Nephron progenitor cell (in vitro differentiated cells): Measurements from ENCODE around the gene ARHGEF11.
A peak's percentile ranks its signal among the peaks of the same experiment; 100 is the strongest.

ENCODE experiments used
- DNase-seq: peaks from one replicate; pipeline ENCODE4 v3.0.0; 2021
- H3K27ac Mint-ChIP-seq: 2 replicates; pipeline ENCODE4 v1.8.0; 2021; ENCODE audit warnings: mild to moderate bottlenecking, moderate library complexity, mixed read lengths
- H3K27me3 Mint-ChIP-seq: 2 replicates; pipeline ENCODE4 v1.8.0; 2021; ENCODE audit warnings: mild to moderate bottlenecking, low read depth, mixed read lengths; ENCODE audit not compliant: poor library complexity
- H3K36me3 Mint-ChIP-seq: 2 replicates; pipeline ENCODE4 v1.8.0; 2021; ENCODE audit warnings: low read depth, mixed read lengths
- H3K4me1 Mint-ChIP-seq: 2 replicates; pipeline ENCODE4 v1.8.0; 2021; ENCODE audit warnings: mixed read lengths
- H3K4me3 Mint-ChIP-seq: 2 replicates; pipeline ENCODE4 v1.8.0; 2021; ENCODE audit warnings: mild to moderate bottlenecking, moderate library complexity, mixed read lengths
- H3K9me3 Mint-ChIP-seq: 2 replicates; pipeline ENCODE4 v1.8.0; 2021; ENCODE audit warnings: mild to moderate bottlenecking, moderate library complexity, mixed read lengths
- CTCF ChIP-seq: fragments of 200-600 bp; sonication (generic); IDR thresholded peaks from 2 replicates; pipeline ENCODE4 v1.5.0; 2021; ENCODE audit warnings: antibody characterized with exemption

ARHGEF11 gene

GRCh38 chr1:157043685-157044084 lies 1.9 kb downstream of the ARHGEF11 start:
- no peak for DNase-seq
- H3K27ac Mint-ChIP-seq = no peak overlapping the region
- TF ChIP-seq CTCF = no peak
- peaks cover 8% of the 10 kb centered on the region for H3K36me3 Mint-ChIP-seq
- peaks cover 63% of the 10 kb centered on the region for H3K4me1 Mint-ChIP-seq
- no peaks in the 10 kb centered on the region for H3K9me3 Mint-ChIP-seq
- H3K27me3 Mint-ChIP-seq = no peaks in the 10 kb centered on the region
- H3K4me3 Mint-ChIP-seq = peak overlapping the region; percentile 99

GRCh38 chr1:157042846-157043245 lies 2.7 kb downstream of the ARHGEF11 start:
- Mint-ChIP-seq H3K4me1 (peaks cover 67% of the 10 kb centered on the region), H3K36me3 (peaks cover 8% of the 10 kb centered on the region), H3K27me3 (no peaks in the 10 kb centered on the region), H3K9me3 (no peaks in the 10 kb centered on the region), H3K27ac (peak overlapping the region; percentile 29), H3K4me3 (peak overlapping the region; percentile 99)
- no peak for DNase-seq
- no peak for TF ChIP-seq CTCF

GRCh38 chr1:157040802-157041201 lies 4.7 kb downstream of the ARHGEF11 start:
- DNase-seq = no peak
- H3K36me3 Mint-ChIP-seq = peaks cover 14% of the 10 kb centered on the region
- H3K4me1 Mint-ChIP-seq = peaks cover 57% of the 10 kb centered on the region
- H3K9me3 Mint-ChIP-seq = no peaks in the 10 kb centered on the region
- no peak overlapping the region for H3K4me3 Mint-ChIP-seq
- no peak for TF ChIP-seq CTCF
- no peak overlapping the region for H3K27ac Mint-ChIP-seq
- no peaks in the 10 kb centered on the region for H3K27me3 Mint-ChIP-seq

- no peak for DNase-seq
- H3K4me1 Mint-ChIP-seq = peaks cover 29% of the 10 kb centered on the region
- H3K9me3 Mint-ChIP-seq = no peaks in the 10 kb centered on the region
- no peaks in the 10 kb centered on the region for H3K27me3 Mint-ChIP-seq
- H3K27ac Mint-ChIP-seq = no peak overlapping the region
- H3K4me3 Mint-ChIP-seq = no peak overlapping the region
- TF ChIP-seq CTCF = no peak
- peaks cover 36% of the 10 kb centered on the region for H3K36me3 Mint-ChIP-seq
These were observed 10.4 kb downstream of the ARHGEF11 start for GRCh38 chr1:157035121-157035520.

- Mint-ChIP-seq H3K27me3 (no peaks in the 10 kb centered on the region), H3K4me1 (peaks cover 27% of the 10 kb centered on the region), H3K9me3 (no peaks in the 10 kb centered on the region), H3K4me3 (no peak overlapping the region), H3K36me3 (peaks cover 36% of the 10 kb centered on the region), H3K27ac (no peak overlapping the region)
- no peak for TF ChIP-seq CTCF
- no peak for DNase-seq
These were observed 11.3 kb downstream of the ARHGEF11 start for GRCh38 chr1:157034137-157034800.

- no peak for TF ChIP-seq CTCF
- Mint-ChIP-seq H3K4me1 (peaks cover 23% of the 10 kb centered on the region), H3K27ac (no peak overlapping the region), H3K9me3 (no peaks in the 10 kb centered on the region), H3K27me3 (no peaks in the 10 kb centered on the region), H3K4me3 (no peak overlapping the region), H3K36me3 (peaks cover 32% of the 10 kb centered on the region)
- DNase-seq = no peak
These were observed 12.1 kb downstream of the ARHGEF11 start for GRCh38 chr1:157033357-157033876.
